K562 (cell line): ENCODE measurements around the gene ATP8B2. TPM values are rescaled to one million over a fixed set of nuclear protein-coding genes. Genes with fewer than 3 reads are reported as not detected.

Experiments used
- ASH1L ChIP-seq: fragments of 450-650 bp; IDR thresholded peaks from 2 replicates; pipeline ENCODE4 v1.6.1; 2018; ENCODE audit warnings: borderline replicate concordance, mild to moderate bottlenecking, low read depth; ENCODE audit not compliant: partially characterized antibody
- JUN ChIP-seq, 2 experiments: sonication (generic) in 1 of 2; formaldehyde crosslinking in 1 of 2; IDR thresholded peaks; 2 replicates each; pipeline versions ENCODE4 v1.6.1 to v1.8.0; 2012 to 2022; ENCODE audit warnings: borderline replicate concordance in 2 of 2, mild to moderate bottlenecking in 2 of 2, improper control_type of control experiment in 1 of 2, low read depth in 1 of 2, low read length in 1 of 2, missing genetic modification reagents in 1 of 2
- MAZ ChIP-seq, 2 experiments: fragments of 450-650 bp in 1 of 2; sonication (generic) in 1 of 2; formaldehyde crosslinking; IDR thresholded peaks in 1 of 2; conservative IDR thresholded peaks in 1 of 2; 2 replicates each; pipeline versions ENCODE4 v1.4.0 to v1.5.0; 2020; ENCODE audit warnings: mild to moderate bottlenecking in 1 of 2, missing genetic modification reagents in 1 of 2
- MED1 ChIP-seq: sonication (generic); formaldehyde crosslinking; IDR thresholded peaks from 2 replicates; pipeline ENCODE4 v1.8.1; 2023; ENCODE audit warnings: missing genetic modification reagents, borderline replicate concordance
- NCOR1 ChIP-seq: fragments of 450-650 bp; IDR thresholded peaks from 2 replicates; pipeline ENCODE4 v1.6.1; 2016; ENCODE audit warnings: mild to moderate bottlenecking, moderate library complexity
- RBM34 ChIP-seq: fragments of 200-400 bp; formaldehyde crosslinking; IDR thresholded peaks from 2 replicates; pipeline ENCODE4 v1.6.1; 2018; ENCODE audit warnings: low read length, borderline replicate concordance; ENCODE audit not compliant: insufficient read depth
- SPI1 ChIP-seq: IDR thresholded peaks from 2 replicates; pipeline ENCODE4 v1.6.1; 2011; ENCODE audit warnings: low read depth, low read length, control low read depth, borderline replicate concordance
- SRSF9 ChIP-seq: fragments of 200-400 bp; formaldehyde crosslinking; IDR thresholded peaks from 2 replicates; pipeline ENCODE4 v1.6.1; 2017; ENCODE audit warnings: low read depth, low read length, borderline replicate concordance
- STAT5B ChIP-seq: fragments of 250-450 bp; sonication (Bioruptor Pico); IDR thresholded peaks from 2 replicates; pipeline ENCODE4 v1.8.0; 2021; ENCODE audit warnings: mild to moderate bottlenecking, inconsistent platforms
- TAL1 ChIP-seq: fragments of 450-650 bp; IDR thresholded peaks from 2 replicates; pipeline ENCODE4 v1.6.1; 2016; ENCODE audit warnings: mild to moderate bottlenecking
- ZNF507 ChIP-seq: conservative IDR thresholded peaks from 2 replicates; pipeline ENCODE4 v1.6.1; 2017; ENCODE audit warnings: missing genetic modification characterization, missing compliant biosample characterization
- ZNF589 ChIP-seq: fragments of 200-800 bp; sonication (Bioruptor generic); IDR thresholded peaks from 2 replicates; pipeline ENCODE4 v1.6.1; 2016; ENCODE audit warnings: low read depth, missing genetic modification characterization, missing compliant biosample characterization
- polyA plus RNA-seq, 8 experiments: library from polyadenylated mRNA; depleted of rRNA in 4 of 8; stranded (reverse) in 5 of 8; unstranded in 3 of 8; fragments of >200 nt; fragmentation: Nextera tagmentation in 2 of 8; fragmentation: Illumina TruSeq in 1 of 8; extraction: Ambion mirVana in 2 of 8; extraction: Trizol in 1 of 8; gene quantifications; 2 replicates each; pipeline versions ENCODE4 v1.2.1 to v1.2.3, GENCODE V29; 2011 to 2014; ENCODE audit warnings: inconsistent platforms in 1 of 8, missing spikeins in 1 of 8
- total RNA-seq, 7 experiments: library from RNA; depleted of rRNA in 6 of 7; stranded (reverse); fragments of >200 nt in 6 of 7; fragmentation: Illumina TruSeq in 2 of 7; extraction: Trizol in 2 of 7; gene quantifications; 2 replicates each; pipeline versions ENCODE4 v1.2.1 to v1.2.3, GENCODE V29; 2011 to 2021; ENCODE audit warnings: low replicate concordance in 1 of 7
- TF ChIP-seq, protein P1 (sequence below): fragments of 450-650 bp; IDR thresholded peaks from 2 replicates; pipeline ENCODE4 v1.6.1; 2016; ENCODE audit warnings: antibody characterized with exemption
- TF ChIP-seq, protein P2 (sequence below): IDR thresholded peaks from 2 replicates; pipeline ENCODE4 v1.6.1; 2012; ENCODE audit warnings: low read depth, low read length, improper control_type of control experiment, borderline replicate concordance
- TF ChIP-seq, protein P3 (sequence below): fragments of 250-450 bp; sonication (Bioruptor Pico); IDR thresholded peaks from 2 replicates; pipeline ENCODE4 v1.6.1; 2021; ENCODE audit warnings: mild to moderate bottlenecking
- TF ChIP-seq, protein P4 (sequence below): sonication (generic); formaldehyde crosslinking; IDR thresholded peaks from 2 replicates; pipeline ENCODE4 v1.8.0; 2022; ENCODE audit warnings: missing genetic modification reagents, mild to moderate bottlenecking, moderate library complexity, borderline replicate concordance
- TF ChIP-seq, protein P5 (sequence below): fragments of 450-650 bp; formaldehyde crosslinking; IDR thresholded peaks from 2 replicates; pipeline ENCODE4 v1.4.0; 2020; ENCODE audit warnings: mild to moderate bottlenecking
- TF ChIP-seq, protein P6 (sequence below): sonication (generic); formaldehyde crosslinking; IDR thresholded peaks from 2 replicates; pipeline ENCODE4 v1.8.0; 2022; ENCODE audit warnings: mild to moderate bottlenecking, missing genetic modification reagents

Gene ATP8B2
- total and polyA plus RNA-seq, 9 of the 15 experiments (the other 6 are each of a cell fraction or from before 2014, with no cell fraction given): 0.27 to 33.2 (median 18.4) TPM

DNA sequence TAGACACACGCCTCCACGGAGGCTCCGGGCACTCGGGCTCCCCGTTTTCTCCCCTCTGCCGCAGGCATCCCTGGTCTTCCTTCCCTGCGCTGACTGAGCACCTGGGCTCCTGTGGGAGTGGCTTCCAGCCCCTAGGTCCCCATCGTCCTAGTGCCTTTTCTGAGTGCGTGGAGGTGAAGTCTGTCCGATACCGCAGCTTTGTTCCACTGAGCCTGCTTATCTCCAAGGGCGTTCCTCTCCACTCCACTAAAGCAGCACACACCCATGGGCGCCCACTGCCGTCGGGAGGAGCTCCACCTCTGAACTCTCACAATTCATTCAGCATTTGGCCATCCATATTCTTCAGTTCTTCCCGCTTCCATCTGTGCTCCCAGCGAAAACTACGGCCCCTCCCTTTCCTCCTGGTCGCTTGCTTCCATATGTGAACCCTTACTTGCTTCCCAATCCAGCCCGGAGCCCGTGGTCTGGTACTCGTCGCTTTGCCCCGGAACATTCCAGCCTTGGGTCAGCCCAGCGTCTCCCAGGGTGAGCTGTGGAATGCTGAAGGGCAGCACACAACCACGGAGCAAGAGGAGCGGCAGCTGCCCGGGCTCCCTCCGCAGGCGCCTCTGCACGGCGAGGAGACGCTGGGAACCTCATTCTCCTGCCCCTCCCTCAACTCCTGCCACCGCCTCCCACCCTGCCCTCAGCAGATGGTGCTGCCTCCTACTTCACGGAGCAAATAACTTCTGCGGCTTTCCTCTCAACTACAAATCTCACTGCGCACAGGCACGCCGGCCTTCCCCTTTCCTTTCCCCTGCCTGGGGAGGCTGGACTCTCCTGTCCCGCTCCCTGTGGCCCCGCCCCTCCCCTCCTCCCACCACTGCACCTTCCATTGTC lies 27.5 kb downstream of the ATP8B2 start (continued):
- TF ChIP-seq JUN (IDR thresholded peaks at IDR 0.05; ENCODE audit: borderline replicate concordance, low read depth, low read length): no peak
- TF ChIP-seq JUN (CRISPR knock-in tag; IDR thresholded peaks at IDR 0.05; ENCODE audit: borderline replicate concordance): no peak
- TF ChIP-seq RBM34: no peak
- TF ChIP-seq, protein P1, sequence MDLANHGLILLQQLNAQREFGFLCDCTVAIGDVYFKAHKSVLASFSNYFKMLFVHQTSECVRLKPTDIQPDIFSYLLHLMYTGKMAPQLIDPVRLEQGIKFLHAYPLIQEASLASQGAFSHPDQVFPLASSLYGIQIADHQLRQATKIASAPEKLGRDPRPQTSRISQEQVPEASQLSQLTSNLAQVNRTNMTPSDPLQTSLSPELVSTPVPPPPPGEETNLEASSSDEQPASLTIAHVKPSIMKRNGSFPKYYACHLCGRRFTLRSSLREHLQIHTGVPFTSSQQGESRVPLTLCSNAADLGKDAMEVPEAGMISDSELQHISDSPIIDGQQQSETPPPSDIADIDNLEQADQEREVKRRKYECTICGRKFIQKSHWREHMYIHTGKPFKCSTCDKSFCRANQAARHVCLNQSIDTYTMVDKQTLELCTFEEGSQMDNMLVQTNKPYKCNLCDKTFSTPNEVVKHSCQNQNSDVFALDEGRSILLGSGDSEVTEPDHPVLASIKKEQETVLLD: peak; percentile 54; the same call in 1 of the 2 replicates
- TF ChIP-seq ZNF507 (tag): no peak
- TF ChIP-seq MAZ (CRISPR knock-in tag; conservative IDR thresholded peaks at IDR 0.05 in 1 of 2, IDR thresholded peaks at IDR 0.05 in 1 of 2): peak in 1 of 2 experiments; percentile 59; a peak in 2 of 4 replicates
- TF ChIP-seq, protein P2, sequence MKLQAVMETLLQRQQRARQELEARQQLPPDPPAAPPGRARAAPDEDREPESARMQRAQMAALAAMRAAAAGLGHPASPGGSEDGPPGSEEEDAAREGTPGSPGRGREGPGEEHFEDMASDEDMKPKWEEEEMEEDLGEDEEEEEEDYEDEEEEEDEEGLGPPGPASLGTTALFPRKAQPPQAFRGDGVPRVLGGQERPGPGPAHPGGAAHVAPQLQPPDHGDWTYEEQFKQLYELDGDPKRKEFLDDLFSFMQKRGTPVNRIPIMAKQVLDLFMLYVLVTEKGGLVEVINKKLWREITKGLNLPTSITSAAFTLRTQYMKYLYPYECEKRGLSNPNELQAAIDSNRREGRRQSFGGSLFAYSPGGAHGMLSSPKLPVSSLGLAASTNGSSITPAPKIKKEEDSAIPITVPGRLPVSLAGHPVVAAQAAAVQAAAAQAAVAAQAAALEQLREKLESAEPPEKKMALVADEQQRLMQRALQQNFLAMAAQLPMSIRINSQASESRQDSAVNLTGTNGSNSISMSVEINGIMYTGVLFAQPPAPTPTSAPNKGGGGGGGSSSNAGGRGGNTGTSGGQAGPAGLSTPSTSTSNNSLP: no peak
- TF ChIP-seq, protein P3, sequence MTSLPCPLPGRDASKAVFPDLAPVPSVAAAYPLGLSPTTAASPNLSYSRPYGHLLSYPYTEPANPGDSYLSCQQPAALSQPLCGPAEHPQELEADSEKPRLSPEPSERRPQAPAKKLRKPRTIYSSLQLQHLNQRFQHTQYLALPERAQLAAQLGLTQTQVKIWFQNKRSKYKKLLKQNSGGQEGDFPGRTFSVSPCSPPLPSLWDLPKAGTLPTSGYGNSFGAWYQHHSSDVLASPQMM (CRISPR knock-in tag): no peak
- TF ChIP-seq SPI1: peak; percentile 46; the same call in 1 of the 2 replicates
- TF ChIP-seq TAL1: peak; percentile 47
- TF ChIP-seq MED1 (CRISPR knock-in tag): no peak
- TF ChIP-seq ZNF589 (CRISPR knock-in tag): no peak
- TF ChIP-seq, protein P4, sequence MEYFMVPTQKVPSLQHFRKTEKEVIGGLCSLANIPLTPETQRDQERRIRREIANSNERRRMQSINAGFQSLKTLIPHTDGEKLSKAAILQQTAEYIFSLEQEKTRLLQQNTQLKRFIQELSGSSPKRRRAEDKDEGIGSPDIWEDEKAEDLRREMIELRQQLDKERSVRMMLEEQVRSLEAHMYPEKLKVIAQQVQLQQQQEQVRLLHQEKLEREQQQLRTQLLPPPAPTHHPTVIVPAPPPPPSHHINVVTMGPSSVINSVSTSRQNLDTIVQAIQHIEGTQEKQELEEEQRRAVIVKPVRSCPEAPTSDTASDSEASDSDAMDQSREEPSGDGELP (CRISPR knock-in tag): peak; percentile 40; the same call in 1 of the 2 replicates
- no peak for TF ChIP-seq STAT5B (CRISPR knock-in tag)
- peak; percentile 46; the same call in 1 of the 2 replicates for TF ChIP-seq NCOR1
- TF ChIP-seq, protein P5, sequence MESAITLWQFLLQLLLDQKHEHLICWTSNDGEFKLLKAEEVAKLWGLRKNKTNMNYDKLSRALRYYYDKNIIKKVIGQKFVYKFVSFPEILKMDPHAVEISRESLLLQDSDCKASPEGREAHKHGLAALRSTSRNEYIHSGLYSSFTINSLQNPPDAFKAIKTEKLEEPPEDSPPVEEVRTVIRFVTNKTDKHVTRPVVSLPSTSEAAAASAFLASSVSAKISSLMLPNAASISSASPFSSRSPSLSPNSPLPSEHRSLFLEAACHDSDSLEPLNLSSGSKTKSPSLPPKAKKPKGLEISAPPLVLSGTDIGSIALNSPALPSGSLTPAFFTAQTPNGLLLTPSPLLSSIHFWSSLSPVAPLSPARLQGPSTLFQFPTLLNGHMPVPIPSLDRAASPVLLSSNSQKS (CRISPR knock-in tag): no peak
- no peak for TF ChIP-seq ASH1L
- TF ChIP-seq, protein P6, sequence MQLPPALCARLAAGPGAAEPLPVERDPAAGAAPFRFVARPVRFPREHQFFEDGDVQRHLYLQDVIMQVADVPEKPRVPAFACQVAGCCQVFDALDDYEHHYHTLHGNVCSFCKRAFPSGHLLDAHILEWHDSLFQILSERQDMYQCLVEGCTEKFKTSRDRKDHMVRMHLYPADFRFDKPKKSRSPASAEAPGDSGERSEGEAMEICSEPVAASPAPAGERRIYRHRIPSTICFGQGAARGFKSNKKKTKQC: no peak
- no peak for TF ChIP-seq SRSF9
